Suppressor macrophage treated with lipopolysaccharide for 4 hours (primary cell): ENCODE data around the gene SELENON.

Experiments used
- DNase-seq: peaks from one replicate; pipeline ENCODE4 v3.0.0-alpha.2; 2020

SELENON gene

GRCh38 chr1:25799935-25800702 lies at the start of gene SELENON:
SELENON (plus strand) TSS chr1:25800193; CDS start chr1:25800231, 38 bp downstream.
- DNase-seq, result peak; percentile 54

GRCh38 chr1:25750923-25751605 lies 48.9 kb upstream of the SELENON start:
- no peak for DNase-seq

GRCh38 chr1:25754470-25755181 lies 45.4 kb upstream of the SELENON start:
- DNase-seq, result no peak

GRCh38 chr1:25755475-25756125 lies 44.4 kb upstream of the SELENON start:
- no peak for DNase-seq

- no peak for DNase-seq
These were observed 43.8 kb upstream of the SELENON start for GRCh38 chr1:25756215-25756614.

GRCh38 chr1:25757151-25757845 lies 42.7 kb upstream of the SELENON start:
- DNase-seq, result no peak

GRCh38 chr1:25757846-25758185 lies 42.2 kb upstream of the SELENON start:
- no peak for DNase-seq

- DNase-seq, result no peak
These were observed 41.4 kb upstream of the SELENON start for GRCh38 chr1:25758466-25759070.

GRCh38 chr1:25760122-25760719 lies 39.8 kb upstream of the SELENON start:
- no peak for DNase-seq

GRCh38 chr1:25760871-25761270 lies 39.1 kb upstream of the SELENON start:
- DNase-seq, result no peak

GRCh38 chr1:25763493-25763892 lies 36.5 kb upstream of the SELENON start:
- no peak for DNase-seq

- no peak for DNase-seq
These were observed 34.7 kb upstream of the SELENON start for GRCh38 chr1:25765136-25765922.

- no peak for DNase-seq
These were observed 33.9 kb upstream of the SELENON start for GRCh38 chr1:25765923-25766589.

- no peak for DNase-seq
These were observed 33.1 kb upstream of the SELENON start for GRCh38 chr1:25766721-25767436.

- DNase-seq, result no peak
These were observed 32.6 kb upstream of the SELENON start for GRCh38 chr1:25767437-25767770.

GRCh38 chr1:25768999-25769398 lies 31.0 kb upstream of the SELENON start:
- DNase-seq, result no peak

GRCh38 chr1:25769625-25770383 lies 30.2 kb upstream of the SELENON start:
- no peak for DNase-seq

GRCh38 chr1:25770541-25771220 lies 29.3 kb upstream of the SELENON start:
- no peak for DNase-seq
